K562 treated with DMSO at 1 percent for 24 hours (cell line): ENCODE measurements around the gene PRR29. TPM values are rescaled to one million over a fixed set of nuclear protein-coding genes. Genes with fewer than 3 reads are reported as not detected.

ENCODE experiments used
- total RNA-seq: library from RNA; unstranded; fragments of 300-600 nt; gene quantifications from 2 replicates; pipeline ENCODE4 v1.2.3, GENCODE V29; 2022; ENCODE audit warnings: low read depth; ENCODE audit not compliant: insufficient read depth

PRR29 gene
- total RNA-seq: 1.9 and 2.2 TPM in 2 replicates

DNA sequence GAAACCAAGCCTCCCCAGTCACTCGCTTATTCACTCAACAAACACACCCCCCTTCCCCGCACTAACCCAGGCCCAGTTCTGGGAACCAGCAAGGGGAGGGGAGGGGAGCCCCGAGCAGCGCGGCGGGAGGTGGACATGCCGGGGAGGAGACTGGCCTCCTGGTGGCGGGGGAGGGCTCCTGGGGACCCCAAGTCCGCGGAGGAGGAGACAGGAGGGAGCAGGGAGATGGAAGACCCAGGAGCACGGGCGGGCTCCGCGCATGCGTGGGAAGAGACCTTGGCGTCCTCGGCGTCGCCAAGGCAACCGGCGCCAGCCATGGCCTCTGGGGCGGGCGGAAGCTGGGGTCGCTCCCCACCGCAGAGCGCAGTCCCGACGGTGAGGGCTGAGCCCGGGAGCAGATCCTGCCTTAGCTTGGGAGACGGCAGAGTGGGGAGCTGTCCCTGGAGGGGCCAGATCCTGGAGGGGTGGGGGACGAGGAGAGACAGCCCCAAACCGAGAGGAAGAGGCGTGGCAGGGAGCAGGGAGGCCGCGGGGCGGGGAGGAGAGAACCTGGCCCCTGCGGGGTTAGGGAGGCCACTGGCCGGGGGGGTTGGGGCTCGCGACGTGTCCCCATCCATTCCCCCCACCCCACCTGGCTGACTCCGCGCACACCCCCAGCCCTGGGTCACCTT lies at the start of gene PRR29:
TSS of gene PRR29 (plus strand) at position 302 of the 671 bp plus-strand sequence. CDS start at position 316, 14 bp downstream.

DNA sequence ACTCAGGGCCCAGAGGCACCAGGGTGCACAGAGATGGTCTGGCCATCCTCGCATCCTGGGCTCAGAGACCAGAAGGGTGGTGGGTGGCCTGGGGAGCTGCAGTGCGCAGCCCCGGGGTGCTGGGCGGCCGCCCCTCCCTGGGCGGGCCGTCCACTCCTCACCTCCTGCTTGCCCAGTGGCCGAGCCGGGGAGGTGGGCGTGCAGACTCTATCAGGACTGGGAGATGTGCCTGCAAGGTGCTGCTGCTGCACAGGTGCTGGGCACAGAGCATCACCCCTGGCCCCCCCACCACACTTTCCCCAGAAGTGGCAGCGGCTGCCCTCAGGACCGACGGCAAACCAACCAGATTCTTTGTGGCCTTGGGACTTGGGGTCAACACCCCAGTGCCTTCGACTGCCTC lies 25.4 kb upstream of the PRR29 start, which contains the start of gene SCN4A:
TSS of gene SCN4A (minus strand) at position 123 of the 400 bp plus-strand sequence. CDS start at position 46, 77 bp downstream.

DNA sequence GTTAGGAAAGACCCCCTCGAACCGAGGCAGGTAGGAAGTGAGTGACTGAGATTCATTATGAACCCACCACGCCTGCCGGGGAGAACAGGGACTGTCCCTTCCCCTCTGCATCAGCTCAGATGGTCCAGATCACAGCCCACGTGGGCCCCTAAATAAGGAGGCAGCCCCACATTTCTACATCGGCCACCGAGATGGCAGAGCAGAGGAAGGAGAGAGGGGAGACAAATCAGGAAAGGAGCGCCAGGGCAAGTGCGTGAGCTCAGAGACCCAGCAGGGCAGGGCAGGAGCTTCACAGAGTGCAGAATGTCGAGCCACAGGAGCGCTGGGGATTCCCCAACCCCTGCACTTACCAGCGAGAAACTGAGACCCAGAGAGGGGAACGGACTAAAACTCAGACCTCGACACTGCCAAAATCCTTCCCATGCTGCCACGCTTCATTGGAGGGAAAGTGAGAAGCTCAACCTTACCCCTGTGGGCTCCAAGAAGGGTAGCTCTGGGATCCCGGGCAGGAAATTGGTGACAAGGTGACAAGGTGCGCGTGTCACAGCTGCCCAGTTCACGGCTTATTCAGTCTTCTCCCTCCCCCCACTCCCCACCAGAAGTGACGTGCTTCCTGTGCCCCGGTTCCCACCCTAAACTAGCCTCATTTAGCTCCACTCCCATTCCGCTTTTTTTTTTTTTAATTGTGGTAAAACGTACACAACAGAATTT lies 22.1 kb downstream of the PRR29 start, which contains the start of gene ICAM2:
TSS of gene ICAM2 (minus strand) at position 578 of the 711 bp plus-strand sequence. CDS start 13,942 bp downstream, outside the sequence.

Other genes starting within 250 kb of the PRR29 start
- gene CCDC47, start 224.8 kb upstream of the PRR29 start, total RNA-seq: 57.2 and 62.5 TPM in 2 replicates
- gene DDX42, start 224.2 kb upstream of the PRR29 start, total RNA-seq: 37.1 and 46.5 TPM in 2 replicates
- gene PSMC5, start 170.9 kb upstream of the PRR29 start, total RNA-seq: 172 and 182 TPM in 2 replicates
- 26.5 and 33.7 TPM in 2 replicates for gene FTSJ3, start 170.7 kb upstream of the PRR29 start, total RNA-seq
- 87.9 and 96.8 TPM in 2 replicates for gene SMARCD2, start 155.7 kb upstream of the PRR29 start, total RNA-seq
- 0.38 and 1.4 TPM in 2 replicates for gene CSH2, start 124.7 kb upstream of the PRR29 start, total RNA-seq
- not detected in 2 replicates for gene GH2, start 116.4 kb upstream of the PRR29 start, total RNA-seq
- gene CSH1, start 101.8 kb upstream of the PRR29 start, total RNA-seq: not detected in 2 replicates
- not detected in 2 replicates for gene CSHL1, start 87.1 kb upstream of the PRR29 start, total RNA-seq
- not detected in 2 replicates for gene GH1, start 79.5 kb upstream of the PRR29 start, total RNA-seq
- 0.27 TPM in 1 of 2 replicates, not detected in the other for gene CD79B, start 66.0 kb upstream of the PRR29 start, total RNA-seq
- gene SCN4A, start 25.4 kb upstream of the PRR29 start, total RNA-seq: 0.43 and 0.53 TPM in 2 replicates
- gene ICAM2, start 22.3 kb downstream of the PRR29 start, total RNA-seq: 59.1 and 64.1 TPM in 2 replicates
- gene ERN1, start 131.8 kb downstream of the PRR29 start, total RNA-seq: 17.5 and 17.8 TPM in 2 replicates